Testis (tissue), 2 donors: Measurements from ENCODE around the gene DOCK9.

Experiments used
- POLR2A ChIP-seq: fragments of 450-650 bp; IDR thresholded peaks from one replicate; pipeline ENCODE4 v1.6.1; 2017; ENCODE audit warnings: antibody characterized with exemption, mild to moderate bottlenecking, moderate library complexity
- TF ChIP-seq, protein P1 (sequence below), 3 experiments: fragments of 450-650 bp in 2 of 3; fragments of 200-600 bp in 1 of 3; sonication (generic) in 1 of 3; IDR thresholded peaks; one replicate each; pipeline ENCODE4 v1.5.1; 2016 to 2019; ENCODE audit warnings: antibody characterized with exemption in 3 of 3, mild to moderate bottlenecking in 2 of 3, moderate library complexity in 1 of 3

- TF ChIP-seq, protein P1, sequence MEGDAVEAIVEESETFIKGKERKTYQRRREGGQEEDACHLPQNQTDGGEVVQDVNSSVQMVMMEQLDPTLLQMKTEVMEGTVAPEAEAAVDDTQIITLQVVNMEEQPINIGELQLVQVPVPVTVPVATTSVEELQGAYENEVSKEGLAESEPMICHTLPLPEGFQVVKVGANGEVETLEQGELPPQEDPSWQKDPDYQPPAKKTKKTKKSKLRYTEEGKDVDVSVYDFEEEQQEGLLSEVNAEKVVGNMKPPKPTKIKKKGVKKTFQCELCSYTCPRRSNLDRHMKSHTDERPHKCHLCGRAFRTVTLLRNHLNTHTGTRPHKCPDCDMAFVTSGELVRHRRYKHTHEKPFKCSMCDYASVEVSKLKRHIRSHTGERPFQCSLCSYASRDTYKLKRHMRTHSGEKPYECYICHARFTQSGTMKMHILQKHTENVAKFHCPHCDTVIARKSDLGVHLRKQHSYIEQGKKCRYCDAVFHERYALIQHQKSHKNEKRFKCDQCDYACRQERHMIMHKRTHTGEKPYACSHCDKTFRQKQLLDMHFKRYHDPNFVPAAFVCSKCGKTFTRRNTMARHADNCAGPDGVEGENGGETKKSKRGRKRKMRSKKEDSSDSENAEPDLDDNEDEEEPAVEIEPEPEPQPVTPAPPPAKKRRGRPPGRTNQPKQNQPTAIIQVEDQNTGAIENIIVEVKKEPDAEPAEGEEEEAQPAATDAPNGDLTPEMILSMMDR (IDR thresholded peaks at IDR 0.05), result no peak
- no peak for TF ChIP-seq POLR2A
Measured at GRCh38 chr13:98776644-98777043, 201.2 kb downstream of the DOCK9 start.
